Hepatocyte (in vitro differentiated cells): ENCODE data around the gene PHF21B. TPM values are rescaled to one million over a fixed set of nuclear protein-coding genes. Genes with fewer than 3 reads are reported as not detected.

ENCODE experiments used
- DNase-seq: peaks from one replicate; pipeline ENCODE4 v3.0.0-alpha.2; 2016; ENCODE audit warnings: low spot score
- H2AFZ ChIP-seq: fragments of 200-600 bp; sonication (generic); 2 replicates; pipeline ENCODE4 v1.6.0; 2016; ENCODE audit warnings: antibody characterized with exemption, mild to moderate bottlenecking
- H3K27ac ChIP-seq: fragments of 200-600 bp; sonication (generic); 2 replicates; pipeline ENCODE4 v1.5.1; 2016; ENCODE audit warnings: mild to moderate bottlenecking
- H3K27me3 ChIP-seq: fragments of 200-600 bp; sonication (generic); 2 replicates; pipeline ENCODE4 v1.6.1; 2016
- H3K36me3 ChIP-seq: fragments of 200-600 bp; sonication (generic); replicated peaks from 2 replicates; pipeline ENCODE4 v1.5.1; 2016; ENCODE audit warnings: low read depth; ENCODE audit not compliant: insufficient read depth
- H3K4me1 ChIP-seq: fragments of 200-600 bp; sonication (generic); 2 replicates; pipeline ENCODE4 v1.5.1; 2016; ENCODE audit warnings: mild to moderate bottlenecking, moderate library complexity; ENCODE audit not compliant: insufficient read depth
- H3K4me2 ChIP-seq: fragments of 200-600 bp; sonication (generic); 2 replicates; pipeline ENCODE4 v1.6.0; 2016
- H3K4me3 ChIP-seq: fragments of 200-600 bp; sonication (generic); 2 replicates; pipeline ENCODE4 v1.5.1; 2016; ENCODE audit warnings: mild to moderate bottlenecking
- H3K79me2 ChIP-seq: fragments of 200-600 bp; sonication (generic); 2 replicates; pipeline ENCODE4 v1.6.0; 2017; ENCODE audit warnings: mild to moderate bottlenecking
- H3K9me2 ChIP-seq: fragments of 200-600 bp; sonication (generic); replicated peaks from 2 replicates; pipeline ENCODE4 v1.6.0; 2017; ENCODE audit warnings: mild to moderate bottlenecking; ENCODE audit not compliant: insufficient read depth
- H3K9me3 ChIP-seq: fragments of 200-600 bp; sonication (generic); 2 replicates; pipeline ENCODE4 v1.5.1; 2016; ENCODE audit warnings: low read depth, mild to moderate bottlenecking
- H4K20me1 ChIP-seq: fragments of 200-600 bp; sonication (generic); 2 replicates; pipeline ENCODE4 v1.6.0; 2016; ENCODE audit warnings: mild to moderate bottlenecking; ENCODE audit not compliant: insufficient read depth, poor library complexity, severe bottlenecking
- CTCF ChIP-seq: fragments of 200-600 bp; sonication (generic); IDR thresholded peaks from 2 replicates; pipeline ENCODE4 v1.5.1; 2016; ENCODE audit warnings: antibody characterized with exemption, mild to moderate bottlenecking; ENCODE audit not compliant: poor library complexity
- EZH2 ChIP-seq: fragments of 200-600 bp; sonication (generic); IDR thresholded peaks from 2 replicates; pipeline ENCODE4 v1.6.1; 2016; ENCODE audit warnings: antibody characterized with exemption, mild to moderate bottlenecking, borderline replicate concordance
- EZH2phosphoT487 ChIP-seq: fragments of 200-600 bp; sonication (generic); IDR thresholded peaks from one replicate; pipeline ENCODE4 v1.6.1; 2018; ENCODE audit warnings: antibody characterized with exemption, mild to moderate bottlenecking, low read depth, moderate library complexity; ENCODE audit not compliant: unreplicated experiment, severe bottlenecking
- WGBS: methylation state at CpG from one replicate; pipeline ENCODE4 v1.1.6; 2016; ENCODE audit warnings: low lambda C conversion rate; ENCODE audit errors: missing lambda C conversion rate; 5-methylcytosine and 5-hydroxymethylcytosine counted together
- polyA plus RNA-seq: library from polyadenylated mRNA; unstranded; fragments of >200 nt; fragmentation: Nextera tagmentation; extraction: Ambion mirVana; gene quantifications from 2 replicates; pipeline ENCODE4 v1.2.1, GENCODE V29; 2016
- total RNA-seq: library from RNA; depleted of rRNA; stranded (reverse); fragments of >200 nt; gene quantifications from 2 replicates; pipeline ENCODE4 v1.2.3, GENCODE V29; 2014

PHF21B gene
- total and polyA plus RNA-seq, 2 experiments from 2014 or later, result 0.86 to 1.9 TPM

- Histone ChIP-seq H3K27me3 (no peaks in the 10 kb centered on the region), H3K27ac (no peak overlapping the region), H3K36me3 (no peaks in the 10 kb centered on the region), H2AFZ (no peak overlapping the region), H3K9me3 (no peaks in the 10 kb centered on the region), H3K4me2 (no peak overlapping the region), H3K79me2 (no peaks in the 10 kb centered on the region), H3K9me2 (no peaks in the 10 kb centered on the region), H3K4me1 (no peaks in the 10 kb centered on the region), H4K20me1 (no peaks in the 10 kb centered on the region), H3K4me3 (no peak overlapping the region)
- 90% methylated on average over 14 of the region's 14 CpGs for WGBS
- TF ChIP-seq EZH2, result no peak
- TF ChIP-seq CTCF, result no peak
- no peak for TF ChIP-seq EZH2phosphoT487
- DNase-seq, result no peak
Observed at GRCh38 chr22:44848296-44848741, 161.5 kb downstream of the PHF21B start.

DNA sequence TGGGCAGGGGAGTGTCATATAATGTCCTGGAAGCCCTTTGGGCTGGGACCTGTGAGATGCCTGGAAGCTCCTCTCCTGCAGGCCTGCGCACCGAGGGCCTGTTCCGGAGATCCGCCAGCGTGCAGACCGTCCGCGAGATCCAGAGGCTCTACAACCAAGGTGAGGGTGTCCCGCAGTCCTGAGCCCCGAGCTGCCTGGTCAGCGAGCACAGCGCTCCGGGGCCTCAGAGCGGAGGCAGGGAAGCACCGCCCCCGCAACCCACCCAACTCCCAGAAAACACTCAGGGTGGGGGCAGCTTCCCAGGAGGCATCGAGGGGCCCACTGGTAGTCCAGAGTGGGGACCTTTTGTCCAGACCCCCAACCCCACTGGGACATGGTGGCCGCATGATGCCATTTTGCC lies 161.9 kb downstream of the PHF21B start:
- no peak overlapping the region for H3K4me2 ChIP-seq
- DNase-seq, result no peak
- WGBS, result 92% methylated on average over 18 of the region's 18 CpGs
- TF ChIP-seq EZH2phosphoT487, result no peak
- no peak for TF ChIP-seq EZH2
- no peak for TF ChIP-seq CTCF
- H3K9me2 ChIP-seq, result no peaks in the 10 kb centered on the region
- no peak overlapping the region for H3K4me3 ChIP-seq
- H3K27me3 ChIP-seq, result no peaks in the 10 kb centered on the region
- H2AFZ ChIP-seq, result no peak overlapping the region
- H4K20me1 ChIP-seq, result no peaks in the 10 kb centered on the region
- H3K9me3 ChIP-seq, result no peaks in the 10 kb centered on the region
- H3K27ac ChIP-seq, result no peak overlapping the region
- H3K4me1 ChIP-seq, result no peaks in the 10 kb centered on the region
- no peaks in the 10 kb centered on the region for H3K79me2 ChIP-seq
- H3K36me3 ChIP-seq, result no peaks in the 10 kb centered on the region

DNA sequence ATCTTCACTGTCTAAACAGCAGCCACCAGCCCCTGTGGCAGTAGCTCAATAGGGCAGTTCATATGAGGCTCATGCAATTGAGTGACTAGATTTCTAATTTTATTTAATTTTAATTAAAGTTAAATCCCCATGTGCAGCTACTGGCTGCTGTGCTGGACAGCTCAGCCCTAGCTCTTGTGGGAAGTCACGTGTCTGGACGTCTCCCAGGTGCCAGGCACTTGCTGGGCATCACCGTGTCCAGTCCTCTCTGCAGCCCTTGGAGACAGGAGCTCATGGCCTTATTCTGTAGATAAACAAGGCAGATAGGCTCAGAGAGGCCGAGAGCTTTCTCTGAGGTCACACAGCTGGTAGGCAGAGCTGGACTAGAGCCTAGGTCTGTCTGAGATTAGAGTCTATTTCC lies 162.4 kb downstream of the PHF21B start:
- H2AFZ ChIP-seq, result no peak overlapping the region
- no peaks in the 10 kb centered on the region for H3K4me1 ChIP-seq
- no peak for DNase-seq
- no peak overlapping the region for H3K27ac ChIP-seq
- no peaks in the 10 kb centered on the region for H3K27me3 ChIP-seq
- H3K9me3 ChIP-seq, result no peaks in the 10 kb centered on the region
- WGBS, result 90% methylated on average over 4 of the region's 4 CpGs
- TF ChIP-seq CTCF, result no peak
- TF ChIP-seq EZH2, result no peak
- no peak for TF ChIP-seq EZH2phosphoT487
- H3K36me3 ChIP-seq, result no peaks in the 10 kb centered on the region
- H3K4me2 ChIP-seq, result no peak overlapping the region
- no peaks in the 10 kb centered on the region for H3K9me2 ChIP-seq
- no peak overlapping the region for H3K4me3 ChIP-seq
- no peaks in the 10 kb centered on the region for H3K79me2 ChIP-seq
- H4K20me1 ChIP-seq, result no peaks in the 10 kb centered on the region
